Effector memory CD8-positive, alpha-beta T cell (primary cell): ENCODE measurements around the gene KSR1.
"Not testable (repeated sequence)": the region's sequence is repeated elsewhere in the genome, so short reads cannot be mapped to it uniquely, and the experiment has no call there.

Experiments
- ATAC-seq: fragments of 150-1000 bp; cut with Tn5 transposase; replicated peaks from 2 replicates; pipeline ENCODE4 v1.10.0; 2021; ENCODE audit warnings: mild to moderate bottlenecking, moderate library complexity
- DNase-seq, 3 experiments: peaks; one replicate each; pipeline ENCODE4 v3.0.0; 2021
- H3K27ac Mint-ChIP-seq, 2 donors: one replicate each; pipeline ENCODE4 v1.8.0; 2022; ENCODE audit warnings: mild to moderate bottlenecking in 2 of 2, mixed read lengths in 2 of 2, moderate library complexity in 2 of 2
- H3K27me3 Mint-ChIP-seq, 2 donors: one replicate each; pipeline ENCODE4 v1.8.0; 2022; ENCODE audit warnings: mixed read lengths in 2 of 2
- H3K36me3 Mint-ChIP-seq: one replicate; pipeline ENCODE4 v1.8.0; 2022; ENCODE audit warnings: mild to moderate bottlenecking, moderate library complexity, mixed read lengths; ENCODE audit not compliant: insufficient read depth
- H3K4me1 Mint-ChIP-seq, 2 donors: one replicate each; pipeline ENCODE4 v1.8.0; 2022; ENCODE audit warnings: low read depth in 2 of 2, mixed read lengths in 2 of 2
- H3K4me3 Mint-ChIP-seq, 2 donors: one replicate each; pipeline ENCODE4 v1.8.0; 2022; ENCODE audit warnings: mild to moderate bottlenecking in 2 of 2, mixed read lengths in 2 of 2, moderate library complexity in 2 of 2
- H3K9me3 Mint-ChIP-seq, 2 donors: one replicate each; pipeline ENCODE4 v1.8.0; 2022; ENCODE audit warnings: mixed read lengths in 2 of 2

Gene KSR1

DNA sequence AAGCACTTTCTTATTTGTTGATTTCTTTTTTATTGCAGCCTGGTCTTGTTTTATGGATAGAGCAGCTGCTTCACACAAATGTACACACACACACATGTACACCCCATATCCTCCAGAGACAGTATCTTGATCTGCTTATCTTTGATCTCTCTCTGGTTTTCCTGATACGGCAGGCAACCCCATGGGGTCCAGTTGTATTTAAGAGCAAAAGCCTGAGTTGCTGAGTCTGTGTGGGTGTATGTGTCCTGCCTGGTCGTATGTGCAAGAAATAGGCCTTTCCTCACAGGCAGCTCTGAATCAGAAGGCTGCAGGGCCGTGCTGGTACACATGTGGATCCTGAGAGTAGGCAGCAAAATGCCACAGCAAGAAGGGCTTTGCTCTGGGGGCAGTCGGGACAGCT lies 160.2 kb downstream of the KSR1 start:
- H3K9me3 Mint-ChIP-seq, result no peaks in the 10 kb centered on the region
- ATAC-seq, result no peak
- no peaks in the 10 kb centered on the region for H3K27me3 Mint-ChIP-seq
- H3K4me1 Mint-ChIP-seq, result peaks cover 0 to 6% of the 10 kb centered on the region in 2 donors
- H3K36me3 Mint-ChIP-seq, result peaks cover 34% of the 10 kb centered on the region
- DNase-seq, result no peak
- H3K27ac Mint-ChIP-seq, result peak overlapping the region in 1 of 2 donors; percentile 45
- H3K4me3 Mint-ChIP-seq, result no peak overlapping the region

DNA sequence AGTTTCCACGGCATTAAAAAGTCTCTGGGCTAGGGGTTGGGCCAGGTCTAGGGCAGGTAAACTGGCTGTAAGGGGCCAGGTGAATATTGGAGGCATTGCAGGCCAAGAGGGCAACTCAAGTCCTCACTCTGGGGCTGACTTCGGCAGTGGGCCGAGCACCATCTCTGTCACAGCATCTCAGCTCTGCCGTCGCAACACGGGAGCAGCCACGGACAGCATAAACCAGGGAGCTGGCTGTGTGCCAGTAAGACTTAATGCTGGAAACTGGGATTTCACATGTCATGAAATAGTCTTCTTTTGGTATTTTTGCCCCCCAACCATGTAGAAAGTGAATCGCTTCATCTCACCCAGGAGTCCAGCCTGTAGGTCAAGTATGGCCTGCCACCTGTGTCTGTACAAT lies 162.2 kb downstream of the KSR1 start:
- Mint-ChIP-seq H3K27ac (no peak overlapping the region), H3K27me3 (no peaks in the 10 kb centered on the region)

GRCh38 chr17:27620721-27621120 lies 164.5 kb downstream of the KSR1 start:
- DNase-seq (no peak), ATAC-seq (no peak)
- no peak overlapping the region for H3K27ac Mint-ChIP-seq
- H3K9me3 Mint-ChIP-seq, result no peaks in the 10 kb centered on the region
- peaks cover 38% of the 10 kb centered on the region for H3K36me3 Mint-ChIP-seq
- H3K4me1 Mint-ChIP-seq, result peaks cover 0 to 6% of the 10 kb centered on the region in 2 donors
- no peak overlapping the region for H3K4me3 Mint-ChIP-seq
- no peaks in the 10 kb centered on the region for H3K27me3 Mint-ChIP-seq

More for the DNA sequence above, 162.2 kb downstream of the KSR1 start:
- H3K4me3 Mint-ChIP-seq, result no peak overlapping the region
- no peaks in the 10 kb centered on the region for H3K9me3 Mint-ChIP-seq
- peaks cover 38% of the 10 kb centered on the region for H3K36me3 Mint-ChIP-seq
- H3K4me1 Mint-ChIP-seq, result peaks cover 0 to 6% of the 10 kb centered on the region in 2 donors
- DNase-seq, result no peak
- ATAC-seq, result no peak

GRCh38 chr17:27621536-27621935 lies 165.3 kb downstream of the KSR1 start:
- Mint-ChIP-seq H3K27me3 (no peaks in the 10 kb centered on the region), H3K4me1 (peaks cover 0 to under 1% of the 10 kb centered on the region in 2 donors), H3K9me3 (no peaks in the 10 kb centered on the region), H3K4me3 (no peak overlapping the region), H3K27ac (no peak overlapping the region), H3K36me3 (peaks cover 38% of the 10 kb centered on the region)
- DNase-seq (no peak), ATAC-seq (no peak)

DNA sequence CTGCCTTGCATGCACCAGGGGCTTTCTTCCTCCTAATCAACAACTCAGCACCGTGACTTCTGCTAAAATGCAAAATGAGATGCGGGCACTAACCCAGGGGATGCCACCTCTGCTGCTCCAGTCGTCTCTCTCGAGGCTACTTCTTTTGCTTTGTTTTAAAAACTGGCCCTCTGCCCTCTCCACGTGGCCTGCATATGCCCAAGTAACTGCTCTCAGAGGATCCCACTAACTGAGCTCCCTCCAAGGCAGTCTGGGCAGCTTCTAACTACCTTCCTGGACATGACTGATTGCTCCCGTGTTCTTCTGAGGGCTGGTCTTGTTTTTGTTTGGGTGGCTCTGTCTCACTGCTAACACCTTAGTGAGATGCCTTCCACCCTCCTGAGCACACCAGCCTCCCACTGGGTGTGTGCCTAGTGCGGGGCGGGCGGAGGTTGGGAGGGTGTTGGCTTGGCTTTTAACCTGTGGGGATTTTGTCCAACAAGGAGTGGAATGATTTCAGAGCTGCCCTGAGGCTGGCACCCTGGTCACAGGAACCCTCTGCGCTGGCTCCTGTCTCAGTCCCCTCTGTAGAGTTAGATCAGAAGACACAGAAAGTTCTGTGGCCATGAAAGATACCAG lies 165.8 kb downstream of the KSR1 start:
- Mint-ChIP-seq H3K4me1 (no peaks in the 10 kb centered on the region), H3K36me3 (peaks cover 34% of the 10 kb centered on the region), H3K27me3 (no peaks in the 10 kb centered on the region), H3K4me3 (no peak overlapping the region), H3K27ac (no peak overlapping the region), H3K9me3 (no peaks in the 10 kb centered on the region)
- DNase-seq (no peak), ATAC-seq (no peak)

- Mint-ChIP-seq H3K4me1 (no peaks in the 10 kb centered on the region), H3K9me3 (no peaks in the 10 kb centered on the region), H3K27me3 (no peaks in the 10 kb centered on the region), H3K4me3 (no peak overlapping the region), H3K36me3 (peaks cover 28% of the 10 kb centered on the region), H3K27ac (no peak overlapping the region)
- ATAC-seq, result no peak
- DNase-seq, result no peak
Measured at GRCh38 chr17:27622986-27623385, 166.7 kb downstream of the KSR1 start.

GRCh38 chr17:27623614-27624013 lies 167.4 kb downstream of the KSR1 start:
- no peaks in the 10 kb centered on the region for H3K27me3 Mint-ChIP-seq
- ATAC-seq (no peak), DNase-seq (no peak)
- no peaks in the 10 kb centered on the region for H3K9me3 Mint-ChIP-seq
- H3K4me3 Mint-ChIP-seq, result no peak overlapping the region
- no peaks in the 10 kb centered on the region for H3K4me1 Mint-ChIP-seq
- no peak overlapping the region for H3K27ac Mint-ChIP-seq
- H3K36me3 Mint-ChIP-seq, result peaks cover 21% of the 10 kb centered on the region

GRCh38 chr17:27624539-27624938 lies 168.3 kb downstream of the KSR1 start:
- ATAC-seq (no peak), DNase-seq (no peak)
- H3K27me3 Mint-ChIP-seq, result no peaks in the 10 kb centered on the region
- H3K4me1 Mint-ChIP-seq, result peaks cover 0 to 4% of the 10 kb centered on the region in 2 donors
- H3K4me3 Mint-ChIP-seq, result no peak overlapping the region
- H3K27ac Mint-ChIP-seq, result no peak overlapping the region
- peaks cover 15% of the 10 kb centered on the region for H3K36me3 Mint-ChIP-seq
- no peaks in the 10 kb centered on the region for H3K9me3 Mint-ChIP-seq

DNA sequence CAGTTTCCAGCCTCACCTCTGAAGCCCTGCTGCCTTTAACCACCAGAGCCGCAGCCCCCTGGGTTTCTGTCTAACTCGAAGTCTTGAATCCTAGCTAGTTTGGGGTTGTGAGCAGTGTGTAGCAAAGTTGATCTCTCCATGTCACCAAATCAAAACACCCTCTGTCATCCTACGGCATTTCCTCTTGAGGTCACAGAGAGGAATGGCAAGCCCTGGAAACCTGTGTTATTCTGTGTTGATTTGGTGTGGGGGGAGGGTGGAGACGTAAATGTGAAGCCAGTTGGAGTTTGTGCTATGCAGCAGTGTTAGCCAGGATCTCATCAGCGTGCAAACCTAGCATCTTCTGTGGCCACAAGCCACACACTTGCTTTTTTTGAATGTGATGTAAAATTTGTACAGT lies 169.6 kb downstream of the KSR1 start:
- ATAC-seq (no peak), DNase-seq (no peak)
- no peaks in the 10 kb centered on the region for H3K27me3 Mint-ChIP-seq
- H3K36me3 Mint-ChIP-seq, result peaks cover 14% of the 10 kb centered on the region
- no peak overlapping the region for H3K4me3 Mint-ChIP-seq
- peaks cover 8% of the 10 kb centered on the region in 2 donors for H3K4me1 Mint-ChIP-seq
- H3K27ac Mint-ChIP-seq, result no peak overlapping the region
- H3K9me3 Mint-ChIP-seq, result no peaks in the 10 kb centered on the region

DNA sequence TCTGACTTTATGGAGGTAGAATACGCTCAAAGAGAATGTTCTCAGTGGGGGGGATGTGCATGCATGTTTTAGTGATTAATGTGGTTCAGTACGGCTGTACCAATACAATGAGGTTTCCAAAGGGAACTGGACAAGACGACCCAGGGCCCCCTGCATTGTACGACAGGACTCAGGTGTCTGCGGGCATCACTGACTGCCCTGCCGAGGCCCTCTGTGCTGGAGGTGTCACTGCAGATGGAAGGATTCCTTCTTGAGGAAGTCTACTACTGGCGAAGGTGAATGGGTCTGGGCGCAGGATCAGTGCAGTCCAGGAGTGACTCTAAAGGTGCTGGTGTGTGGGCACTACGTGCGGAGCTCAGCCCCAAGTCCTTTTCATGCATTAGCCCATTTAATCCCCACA lies 171.3 kb downstream of the KSR1 start:
- no peak for DNase-seq
- Mint-ChIP-seq H3K27me3 (no peaks in the 10 kb centered on the region), H3K4me3 (no peak overlapping the region), H3K36me3 (peaks cover 3% of the 10 kb centered on the region), H3K4me1 (peaks cover 18 to 20% of the 10 kb centered on the region in 2 donors), H3K27ac (no peak overlapping the region), H3K9me3 (no peaks in the 10 kb centered on the region)
- ATAC-seq, result no peak

GRCh38 chr17:27628376-27628775 lies 172.1 kb downstream of the KSR1 start:
- Mint-ChIP-seq H3K4me1 (peaks cover 18 to 20% of the 10 kb centered on the region in 2 donors), H3K27me3 (no peaks in the 10 kb centered on the region), H3K4me3 (no peak overlapping the region), H3K27ac (peak overlapping the region in 1 of 2 donors; percentile 8), H3K36me3 (peaks cover 3% of the 10 kb centered on the region), H3K9me3 (no peaks in the 10 kb centered on the region)
- ATAC-seq, result no peak
- DNase-seq, result no peak

GRCh38 chr17:27629260-27629659 lies 173.0 kb downstream of the KSR1 start:
- not testable (repeated sequence) for DNase-seq, H3K27me3 Mint-ChIP-seq, H3K4me3 Mint-ChIP-seq, ATAC-seq, H3K9me3 Mint-ChIP-seq, H3K36me3 Mint-ChIP-seq
- Mint-ChIP-seq H3K27ac (peak overlapping the region in 1 of 2 donors; percentile 69), H3K4me1 (peaks cover 18 to 22% of the 10 kb centered on the region in 2 donors)

- Mint-ChIP-seq H3K27ac (peak within 1 kb of the TSS; percentile 93 to 96), H3K4me3 (peak within 1 kb of the TSS; percentile 84 to 91), H3K9me3 (no peaks in the 10 kb centered on the region), H3K27me3 (no peaks in the 10 kb centered on the region), H3K36me3 (peaks cover 6% of the 10 kb centered on the region), H3K4me1 (peaks cover 25 to 27% of the 10 kb centered on the region in 2 donors)
- ATAC-seq, result peak; percentile 87
- peak; percentile 15 to 29 (median 15) for DNase-seq
Measured at GRCh38 chr17:27630607-27631410, 174.6 kb downstream of the KSR1 start, which contains the start of gene LGALS9. Gene LGALS9 (plus strand): TSS chr17:27631188. CDS start chr17:27631266, 78 bp downstream.

GRCh38 chr17:27631411-27631760 lies 175.1 kb downstream of the KSR1 start:
- Mint-ChIP-seq H3K4me3 (peak overlapping the region; percentile 84 to 91), H3K27ac (peak overlapping the region; percentile 93 to 96), H3K4me1 (peaks cover 25 to 27% of the 10 kb centered on the region in 2 donors), H3K9me3 (no peaks in the 10 kb centered on the region), H3K36me3 (peaks cover 6% of the 10 kb centered on the region), H3K27me3 (no peaks in the 10 kb centered on the region)
- ATAC-seq (peak; percentile 63), DNase-seq (no peak)
